Measurements from ENCODE around the gene BRWD1.

GRCh38 chr21:39334611-39335010, 21.2 kb upstream of the BRWD1 start:
- TF ChIP-seq CTCF (IDR thresholded peaks at IDR 0.05) (no peak), ZFX (IDR thresholded peaks at IDR 0.05; ENCODE audit: borderline replicate concordance) (no peak)
